ENCODE results near the gene ADAP1.

The ADAP1 gene

DNA sequence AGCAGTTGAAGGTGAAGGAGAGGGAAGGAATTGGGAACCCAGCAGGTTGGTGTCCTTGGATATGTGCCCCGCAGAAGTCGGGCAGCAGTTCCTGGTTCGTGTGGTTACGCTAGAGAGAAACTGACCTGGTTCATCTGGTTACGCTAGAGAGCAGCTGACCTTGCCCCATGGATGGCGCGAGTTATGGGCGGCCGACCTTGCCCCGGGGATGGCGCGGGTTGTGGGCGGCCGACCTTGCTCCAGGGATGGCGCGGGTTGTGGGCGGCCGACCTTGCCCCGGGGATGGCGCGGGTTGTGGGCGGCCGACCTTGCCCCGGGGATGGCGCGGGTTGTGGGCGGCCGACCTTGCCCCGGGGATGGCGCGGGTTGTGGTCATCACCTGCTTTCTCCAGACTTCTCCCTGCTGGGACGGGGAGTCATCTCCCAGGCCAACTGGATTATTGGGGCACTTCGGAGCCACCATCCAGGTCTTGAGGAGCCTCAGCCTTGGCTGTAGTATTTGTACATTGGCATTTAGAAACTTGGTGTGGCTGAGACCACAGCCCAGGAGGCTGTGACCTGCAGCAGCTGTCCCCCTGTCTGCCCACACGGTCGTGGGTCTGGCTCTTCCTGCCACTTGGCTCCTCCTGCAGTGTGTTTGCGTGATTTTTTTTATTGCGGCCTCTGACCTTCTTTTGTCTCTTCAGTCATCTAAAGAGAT is 72.0 kb downstream of the ADAP1 start:
- DNase-seq (ENCODE audit: low read depth): no peak
- no peak for TF ChIP-seq CTCF (IDR thresholded peaks at IDR 0.05; ENCODE audit: insufficient read depth, low read depth, low read length, missing control alignments)
- H3K4me3 ChIP-seq (ENCODE audit: low read depth, low read length): no peak overlapping the region

DNA sequence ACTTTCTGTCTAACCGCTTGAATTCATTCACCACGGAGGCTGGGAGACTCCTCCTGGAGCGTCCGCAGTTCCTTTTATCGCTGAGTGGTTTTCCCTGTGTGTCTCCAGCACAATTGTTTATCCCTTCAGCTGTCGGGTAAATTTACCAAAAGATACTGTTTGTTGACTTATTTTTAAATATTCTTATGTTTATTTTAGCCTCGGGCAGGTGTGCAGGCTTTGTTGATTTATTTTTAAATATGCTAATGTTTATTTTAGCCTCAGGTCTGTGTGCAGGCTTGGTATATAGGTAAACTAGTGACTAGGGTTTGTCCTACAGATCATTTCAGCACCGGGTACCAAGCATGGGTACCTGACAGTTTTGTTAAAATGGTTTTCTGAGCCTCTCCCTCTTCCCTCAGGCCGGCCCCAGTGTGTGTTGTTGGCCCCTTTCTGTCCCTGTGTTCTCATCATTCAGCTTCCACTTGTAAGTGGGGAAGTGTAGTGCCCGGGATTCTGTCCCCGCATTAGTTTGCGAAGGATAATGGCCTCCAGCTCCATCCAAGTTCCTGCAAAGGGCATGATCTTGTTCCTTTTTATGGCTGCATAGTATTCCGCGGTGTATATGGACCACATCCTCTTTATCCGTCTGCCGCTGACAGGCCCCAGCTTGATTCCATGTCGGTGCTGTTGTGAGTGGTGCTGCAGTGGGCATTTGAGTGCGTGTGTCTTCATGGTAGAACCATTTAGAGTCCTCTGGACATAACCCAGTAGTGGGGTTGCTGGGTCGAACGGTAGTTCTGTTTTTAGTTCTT is 72.8 kb downstream of the ADAP1 start:
- no peak for TF ChIP-seq CTCF (IDR thresholded peaks at IDR 0.05; ENCODE audit: insufficient read depth, low read depth, low read length, missing control alignments)
- no peak for DNase-seq (ENCODE audit: low read depth)
- H3K4me3 ChIP-seq (ENCODE audit: low read depth, low read length): no peak overlapping the region

DNA sequence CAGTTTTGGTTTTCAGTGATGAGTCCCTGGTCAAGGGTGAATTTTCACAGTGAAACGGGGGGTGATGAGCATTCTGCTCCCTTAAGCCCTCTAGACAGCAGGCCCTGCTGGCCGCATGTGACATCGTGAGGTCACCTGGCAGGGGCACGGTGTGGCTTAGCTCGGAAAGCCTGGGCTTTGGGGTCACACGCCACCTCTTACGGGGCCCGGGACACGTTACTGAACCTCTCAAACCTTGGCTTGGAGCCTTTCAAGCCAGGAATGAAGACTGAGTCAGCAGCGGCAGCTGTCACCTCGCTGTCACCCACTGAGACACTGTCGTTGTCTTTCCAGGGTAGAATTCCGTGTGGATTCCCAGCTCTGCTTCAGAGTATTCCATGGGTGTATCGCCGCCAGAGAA is 74.0 kb downstream of the ADAP1 start:
- DNase-seq (ENCODE audit: low read depth): no peak
- no peak for TF ChIP-seq CTCF (IDR thresholded peaks at IDR 0.05; ENCODE audit: insufficient read depth, low read depth, low read length, missing control alignments)
- H3K4me3 ChIP-seq (ENCODE audit: low read depth, low read length): no peak overlapping the region

- H3K4me3 ChIP-seq (ENCODE audit: low read depth, low read length): no peak overlapping the region
- no peak for TF ChIP-seq CTCF (IDR thresholded peaks at IDR 0.05; ENCODE audit: insufficient read depth, low read depth, low read length, missing control alignments)
- DNase-seq (ENCODE audit: low read depth): no peak
Measured at GRCh38 chr7:879706-880105, 74.8 kb downstream of the ADAP1 start.

DNA sequence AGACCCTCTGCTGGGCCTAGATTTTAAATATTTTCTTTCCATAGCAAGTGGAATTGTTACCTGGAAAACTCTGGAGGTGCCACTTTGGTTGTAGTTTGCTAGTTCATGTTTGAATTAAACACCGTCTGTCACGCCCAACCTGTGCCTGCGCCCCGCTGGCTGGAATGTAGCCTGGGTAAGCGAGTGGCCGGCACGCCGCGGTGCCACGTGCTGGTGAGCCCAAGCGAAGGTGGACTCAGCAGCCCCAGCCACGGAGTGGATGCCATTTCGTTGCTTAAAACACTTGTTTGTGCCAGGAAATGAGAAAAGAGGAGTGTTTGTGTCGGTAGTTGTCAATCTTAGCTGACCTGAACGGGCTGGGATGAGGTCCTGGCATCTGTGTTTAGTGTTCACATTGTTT is 75.4 kb downstream of the ADAP1 start:
- no peak for DNase-seq (ENCODE audit: low read depth)
- H3K4me3 ChIP-seq (ENCODE audit: low read depth, low read length): no peak overlapping the region
- TF ChIP-seq CTCF (IDR thresholded peaks at IDR 0.05; ENCODE audit: insufficient read depth, low read depth, low read length, missing control alignments): no peak

DNA sequence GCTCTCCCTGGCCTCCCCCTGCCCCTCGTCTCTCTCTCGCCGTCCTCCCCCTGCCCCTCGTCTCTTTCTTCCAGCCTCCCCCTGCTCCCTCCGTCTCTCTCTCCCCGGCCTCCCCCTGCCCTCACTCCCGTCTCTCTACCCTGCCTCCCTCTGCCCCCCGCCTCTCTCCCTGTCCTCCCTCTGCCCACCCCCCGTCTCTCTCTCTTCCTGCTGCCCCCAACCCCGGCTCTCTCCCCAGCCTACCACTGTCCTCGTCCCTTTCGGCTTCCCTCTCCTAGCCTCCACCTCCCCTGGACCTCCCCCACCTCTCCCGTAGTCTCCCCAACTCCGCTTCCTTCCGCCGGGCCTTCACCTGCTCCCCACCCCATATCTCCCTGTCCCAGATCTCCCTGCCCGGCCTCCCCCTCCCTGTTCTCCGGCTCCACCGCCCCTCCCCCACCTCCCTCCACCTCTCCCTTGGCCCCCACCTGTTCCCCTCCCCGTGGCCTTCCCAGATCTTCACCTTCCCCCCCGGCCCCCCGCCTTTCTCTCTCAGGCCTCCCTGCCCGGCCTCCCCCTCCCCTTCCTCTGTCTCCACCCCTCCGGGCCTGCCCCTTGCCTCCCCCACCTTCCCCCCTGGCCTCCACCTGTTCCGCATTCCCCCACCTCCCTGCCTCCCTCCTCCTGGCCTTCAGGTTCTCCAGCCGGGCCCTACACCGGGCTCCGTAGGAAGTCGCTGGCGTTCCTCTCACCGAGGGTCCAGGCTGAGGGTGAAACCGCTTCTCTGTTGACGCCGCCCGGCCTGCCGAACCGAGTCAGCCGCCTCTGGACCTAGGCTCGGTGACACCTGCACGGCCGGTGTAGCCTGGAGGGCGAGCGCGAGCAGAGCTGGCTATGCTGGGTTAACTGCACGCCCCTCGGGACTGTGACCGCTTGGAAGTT is 76.9 kb downstream of the ADAP1 start:
- no peak for TF ChIP-seq CTCF (IDR thresholded peaks at IDR 0.05; ENCODE audit: insufficient read depth, low read depth, low read length, missing control alignments)
- peak; percentile 37 for DNase-seq (ENCODE audit: low read depth)
- peak overlapping the region; percentile 93 for H3K4me3 ChIP-seq (ENCODE audit: low read depth, low read length)

Data from GM12865 (cell line).